ENCODE data around the gene MAGIX.
A peak's percentile ranks its signal among the peaks of the same experiment; 100 is the strongest.

The MAGIX gene

DNA sequence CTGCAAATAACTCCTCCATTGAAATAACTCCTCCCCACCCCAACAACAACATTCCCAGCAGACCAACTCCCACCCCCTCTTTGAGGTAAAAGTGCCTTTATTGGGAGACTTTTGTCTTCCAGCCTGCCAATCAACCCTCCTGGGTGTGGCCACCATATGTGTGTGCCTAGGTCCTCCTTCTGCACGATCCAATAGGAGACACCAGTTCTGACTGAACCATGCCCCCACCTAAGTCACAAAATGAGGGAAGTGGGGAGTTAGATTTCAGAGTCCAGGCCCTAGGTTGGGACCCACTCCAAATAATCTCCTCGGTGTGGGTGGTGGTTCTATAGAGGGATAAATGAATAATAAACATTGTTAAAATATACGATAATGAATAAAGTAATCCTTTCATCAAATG, 12.2 kb downstream of the MAGIX start:
- WGBS: no CpG with 5 or more reads among the region's 3 CpGs
- Histone ChIP-seq H3K4me1 (ENCODE audit: insufficient read depth, low read length) (no peaks in the 10 kb centered on the region), H3K27me3 (ENCODE audit: insufficient read depth, low read length) (peaks cover 26% of the 10 kb centered on the region), H3K4me3 (ENCODE audit: low read length) (no peak overlapping the region), H3K36me3 (ENCODE audit: insufficient read depth, low read length) (peaks cover 7% of the 10 kb centered on the region; the same call in 1 of the 2 replicates), H3K9ac (ENCODE audit: low read depth, low read length) (no peak overlapping the region), H3K9me3 (ENCODE audit: insufficient read depth, low read depth, low read length) (no peaks in the 10 kb centered on the region), H3K27ac (ENCODE audit: low read depth, low read length) (no peak overlapping the region)

DNA sequence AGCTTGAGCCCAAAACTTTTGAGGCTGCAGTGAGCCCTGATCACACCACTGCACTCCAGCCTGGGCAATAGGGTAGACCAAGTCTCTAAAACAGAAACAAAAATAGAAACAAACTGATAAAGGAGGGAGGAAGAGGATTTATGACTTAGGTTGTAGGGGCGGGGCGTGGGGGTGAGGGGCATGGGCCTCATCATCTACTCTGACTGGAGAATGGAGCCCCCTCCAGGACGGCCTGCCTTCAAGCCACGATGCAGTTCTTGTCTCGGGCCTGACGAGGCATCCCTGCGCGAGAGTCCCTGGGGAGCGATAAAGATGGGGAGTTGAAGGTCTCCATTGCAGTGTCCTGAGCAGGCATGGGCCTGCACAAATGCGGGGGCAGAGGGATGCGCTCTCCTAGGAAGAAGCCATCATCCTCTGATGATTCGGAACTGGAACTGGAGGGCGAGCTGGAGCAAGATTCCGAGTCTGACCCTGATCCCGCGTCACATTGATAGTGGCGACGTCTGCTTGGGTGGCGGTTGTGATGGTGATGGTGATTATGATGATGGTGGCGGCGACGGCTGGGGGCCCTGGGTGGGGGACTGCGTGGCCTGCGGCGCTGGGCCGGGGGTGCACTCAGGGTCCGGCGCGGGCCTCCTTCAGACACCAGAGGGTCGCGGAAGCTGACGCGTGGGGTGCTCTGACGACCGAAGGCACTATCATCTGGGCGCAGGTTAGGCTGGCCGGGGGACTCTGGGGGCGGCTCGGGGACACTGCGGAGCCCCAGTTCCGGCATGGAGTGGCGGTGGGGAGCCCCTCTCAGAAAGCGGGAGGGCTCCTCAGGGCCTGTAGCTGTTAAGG, 13.1 kb downstream of the MAGIX start:
- H3K36me3 ChIP-seq (ENCODE audit: insufficient read depth, low read length): peaks cover 11% of the 10 kb centered on the region
- no peak overlapping the region for H3K9ac ChIP-seq (ENCODE audit: low read depth, low read length)

DNA sequence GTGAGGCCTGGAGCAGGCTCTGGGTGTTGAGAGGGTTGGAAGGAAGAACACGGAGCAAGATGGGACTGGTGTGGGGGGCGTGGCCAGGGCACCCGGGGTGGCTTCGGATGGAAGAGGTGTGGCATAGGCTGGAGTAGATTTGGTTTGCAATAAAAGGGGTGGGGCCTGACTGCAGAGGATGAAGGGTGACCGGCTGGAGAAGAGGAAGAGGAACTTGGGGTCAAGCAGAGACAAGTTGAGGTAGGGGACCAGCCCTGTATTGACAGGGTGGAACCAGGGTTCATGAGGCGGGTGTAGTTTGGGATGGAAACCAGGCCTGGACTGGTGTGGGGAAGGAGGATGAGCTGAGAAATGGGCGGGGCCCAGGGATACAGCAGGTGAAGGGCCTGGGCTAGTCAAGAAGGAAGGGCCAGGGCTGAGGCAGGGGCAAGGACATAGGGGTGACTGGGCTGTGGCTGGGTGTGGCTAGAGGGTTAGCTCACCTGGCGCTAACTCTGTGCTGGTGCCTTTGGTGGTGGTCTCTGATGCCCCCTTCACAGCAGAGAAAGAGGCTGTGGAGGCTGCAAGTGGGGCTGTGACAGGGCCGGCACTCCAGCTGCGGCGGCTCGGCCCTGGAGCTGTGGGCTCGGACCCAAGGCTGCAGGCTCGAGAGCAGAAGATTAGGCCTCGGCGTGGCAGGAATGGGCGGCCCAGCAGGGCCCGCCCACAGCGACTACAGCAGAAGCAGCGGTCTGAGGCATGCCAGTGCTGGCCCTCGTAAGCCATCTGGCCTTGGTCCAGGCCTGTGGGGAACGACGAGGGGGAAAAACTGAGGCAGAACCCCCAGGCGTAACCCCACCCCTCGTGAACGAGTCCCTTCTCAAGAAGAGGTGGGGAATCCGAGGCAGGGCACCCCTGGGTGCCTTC, 14.1 kb downstream of the MAGIX start:
- Histone ChIP-seq H3K27ac (ENCODE audit: low read depth, low read length) (no peak overlapping the region), H3K4me1 (ENCODE audit: insufficient read depth, low read length) (no peaks in the 10 kb centered on the region), H3K4me3 (ENCODE audit: low read length) (no peak overlapping the region), H3K9ac (ENCODE audit: low read depth, low read length) (no peak overlapping the region), H3K27me3 (ENCODE audit: insufficient read depth, low read length) (peaks cover 18% of the 10 kb centered on the region), H3K9me3 (ENCODE audit: insufficient read depth, low read depth, low read length) (no peaks in the 10 kb centered on the region), H3K36me3 (ENCODE audit: insufficient read depth, low read length) (peaks cover 15% of the 10 kb centered on the region)
- 90% methylated on average over 27 of the region's 27 CpGs for WGBS

More for the DNA sequence above, 13.1 kb downstream of the MAGIX start:
- Histone ChIP-seq H3K27me3 (ENCODE audit: insufficient read depth, low read length) (peaks cover 26% of the 10 kb centered on the region), H3K9me3 (ENCODE audit: insufficient read depth, low read depth, low read length) (no peaks in the 10 kb centered on the region), H3K27ac (ENCODE audit: low read depth, low read length) (no peak overlapping the region), H3K4me1 (ENCODE audit: insufficient read depth, low read length) (no peaks in the 10 kb centered on the region), H3K4me3 (ENCODE audit: low read length) (no peak overlapping the region)
- 93% methylated on average over 42 of the region's 43 CpGs for WGBS

DNA sequence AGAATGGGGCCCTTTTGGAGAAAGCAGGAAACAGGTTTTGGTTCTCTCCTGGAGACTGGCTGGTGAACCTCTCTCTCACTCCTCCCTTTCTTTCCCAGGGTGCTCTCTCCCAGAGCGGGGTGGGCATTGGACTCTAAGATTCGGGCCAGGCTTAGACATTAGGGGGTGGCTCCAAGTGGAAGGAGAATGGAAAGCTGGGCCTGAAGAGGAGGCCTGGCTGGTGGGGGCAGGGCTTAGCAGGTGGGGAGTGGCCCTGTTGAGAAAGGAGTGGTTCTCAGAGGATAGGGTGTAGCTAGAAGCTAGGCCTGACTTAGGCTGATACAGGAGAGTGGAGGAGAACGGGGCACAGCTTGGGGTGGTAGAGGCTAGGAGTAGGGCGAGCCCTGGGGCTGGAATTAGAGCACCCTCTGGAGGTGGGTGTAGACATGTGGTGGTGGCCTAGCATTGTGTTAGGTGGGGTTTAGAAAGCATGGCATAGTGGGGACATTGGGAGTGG, 14.8 kb downstream of the MAGIX start:
- no peak overlapping the region for H3K9ac ChIP-seq (ENCODE audit: low read depth, low read length)
- H3K9me3 ChIP-seq (ENCODE audit: insufficient read depth, low read depth, low read length): no peaks in the 10 kb centered on the region
- H3K27me3 ChIP-seq (ENCODE audit: insufficient read depth, low read length): peaks cover 11% of the 10 kb centered on the region; the same call in 1 of the 2 replicates
- no peak overlapping the region for H3K4me3 ChIP-seq (ENCODE audit: low read length)
- H3K27ac ChIP-seq (ENCODE audit: low read depth, low read length): no peak overlapping the region
- 91% methylated on average over 4 of the region's 4 CpGs for WGBS
- no peaks in the 10 kb centered on the region for H3K4me1 ChIP-seq (ENCODE audit: insufficient read depth, low read length)
- peaks cover 17% of the 10 kb centered on the region for H3K36me3 ChIP-seq (ENCODE audit: insufficient read depth, low read length)

DNA sequence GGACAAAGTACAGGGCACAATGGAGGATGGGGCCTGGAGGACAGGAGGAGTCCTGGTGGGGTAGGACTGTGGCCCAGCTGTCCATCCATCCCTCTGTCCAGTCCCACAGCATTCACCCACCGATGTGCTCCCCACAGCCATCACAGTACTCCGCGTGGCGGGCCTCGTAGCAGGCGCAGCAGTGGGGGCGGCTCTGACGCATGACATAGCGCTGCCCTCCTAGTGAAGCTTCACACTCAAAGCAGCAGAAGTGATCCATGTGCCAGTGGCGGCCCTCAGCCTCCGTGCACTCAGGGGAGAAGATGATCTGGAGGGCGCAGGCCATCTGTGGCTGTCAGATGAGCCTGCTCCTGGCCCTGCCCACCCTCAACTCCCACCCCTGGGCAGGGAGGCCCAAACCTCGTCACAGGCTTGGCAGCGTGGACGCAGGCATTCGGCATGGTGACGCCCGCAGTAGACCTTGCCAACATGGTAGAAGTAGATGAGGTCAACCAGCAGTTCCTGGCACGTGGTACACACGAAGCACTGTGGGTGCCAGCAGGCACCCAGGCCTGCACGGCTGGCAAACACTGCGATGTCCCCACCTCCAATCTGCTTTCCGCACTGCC, 15.4 kb downstream of the MAGIX start:
- Histone ChIP-seq H3K9me3 (ENCODE audit: insufficient read depth, low read depth, low read length) (no peaks in the 10 kb centered on the region), H3K27me3 (ENCODE audit: insufficient read depth, low read length) (peaks cover 5% of the 10 kb centered on the region; the same call in 1 of the 2 replicates), H3K27ac (ENCODE audit: low read depth, low read length) (no peak overlapping the region), H3K36me3 (ENCODE audit: insufficient read depth, low read length) (peaks cover 20% of the 10 kb centered on the region), H3K4me3 (ENCODE audit: low read length) (no peak overlapping the region), H3K9ac (ENCODE audit: low read depth, low read length) (no peak overlapping the region), H3K4me1 (ENCODE audit: insufficient read depth, low read length) (no peaks in the 10 kb centered on the region)
- 94% methylated on average over 23 of the region's 23 CpGs for WGBS

DNA sequence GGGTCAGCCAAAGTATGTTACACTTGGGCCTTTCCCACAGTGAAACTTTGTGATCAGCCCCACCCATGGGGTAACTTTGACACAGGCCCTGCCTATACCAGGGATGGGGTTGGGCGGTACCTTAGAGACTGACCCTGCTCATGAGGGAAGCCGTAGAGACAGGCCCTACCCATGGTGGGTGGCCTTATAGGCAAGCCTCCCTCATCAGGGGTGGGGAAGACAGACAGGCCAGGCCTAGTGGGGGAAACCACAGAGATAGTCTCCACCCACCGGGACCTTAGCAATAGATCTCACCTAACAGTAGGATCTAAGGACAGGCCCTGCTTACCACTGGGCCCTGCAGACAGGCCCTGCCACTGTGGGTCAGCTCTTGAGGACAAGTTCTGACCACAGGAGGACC, 16.0 kb downstream of the MAGIX start:
- WGBS: 95% methylated on average over 3 of the region's 3 CpGs

DNA sequence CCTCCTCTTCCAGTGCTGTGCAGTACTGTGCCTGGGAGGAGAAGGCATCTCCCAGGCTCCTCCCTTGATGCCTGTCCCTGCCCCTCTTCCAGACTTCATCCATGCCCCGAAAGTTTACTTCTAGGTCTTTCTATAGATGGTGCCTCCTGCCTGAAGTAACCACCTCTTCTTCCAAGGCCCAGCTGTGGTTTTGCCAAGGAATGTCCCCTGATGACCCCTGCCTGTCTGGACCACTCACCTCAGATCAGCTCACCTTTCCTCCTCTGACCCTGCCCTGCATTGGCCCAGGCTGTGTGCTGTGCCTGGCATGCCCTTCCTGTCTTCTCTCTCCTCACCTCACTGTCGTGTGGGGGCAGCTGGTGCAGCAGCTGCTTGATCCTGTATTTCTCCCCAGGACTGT, 16.8 kb downstream of the MAGIX start:
- Histone ChIP-seq H3K36me3 (ENCODE audit: insufficient read depth, low read length) (peaks cover 27% of the 10 kb centered on the region), H3K9me3 (ENCODE audit: insufficient read depth, low read depth, low read length) (no peaks in the 10 kb centered on the region), H3K27ac (ENCODE audit: low read depth, low read length) (no peak overlapping the region), H3K4me1 (ENCODE audit: insufficient read depth, low read length) (no peaks in the 10 kb centered on the region; the same call in 1 of the 2 replicates), H3K9ac (ENCODE audit: low read depth, low read length) (no peak overlapping the region), H3K27me3 (ENCODE audit: insufficient read depth, low read length) (no peaks in the 10 kb centered on the region), H3K4me3 (ENCODE audit: low read length) (no peak overlapping the region)
- 86% methylated on average over 2 of the region's 2 CpGs for WGBS

More for the DNA sequence above, 16.0 kb downstream of the MAGIX start:
- Histone ChIP-seq H3K27me3 (ENCODE audit: insufficient read depth, low read length) (no peaks in the 10 kb centered on the region), H3K27ac (ENCODE audit: low read depth, low read length) (no peak overlapping the region), H3K4me3 (ENCODE audit: low read length) (no peak overlapping the region), H3K9me3 (ENCODE audit: insufficient read depth, low read depth, low read length) (no peaks in the 10 kb centered on the region), H3K9ac (ENCODE audit: low read depth, low read length) (no peak overlapping the region), H3K36me3 (ENCODE audit: insufficient read depth, low read length) (peaks cover 26% of the 10 kb centered on the region), H3K4me1 (ENCODE audit: insufficient read depth, low read length) (no peaks in the 10 kb centered on the region)

DNA sequence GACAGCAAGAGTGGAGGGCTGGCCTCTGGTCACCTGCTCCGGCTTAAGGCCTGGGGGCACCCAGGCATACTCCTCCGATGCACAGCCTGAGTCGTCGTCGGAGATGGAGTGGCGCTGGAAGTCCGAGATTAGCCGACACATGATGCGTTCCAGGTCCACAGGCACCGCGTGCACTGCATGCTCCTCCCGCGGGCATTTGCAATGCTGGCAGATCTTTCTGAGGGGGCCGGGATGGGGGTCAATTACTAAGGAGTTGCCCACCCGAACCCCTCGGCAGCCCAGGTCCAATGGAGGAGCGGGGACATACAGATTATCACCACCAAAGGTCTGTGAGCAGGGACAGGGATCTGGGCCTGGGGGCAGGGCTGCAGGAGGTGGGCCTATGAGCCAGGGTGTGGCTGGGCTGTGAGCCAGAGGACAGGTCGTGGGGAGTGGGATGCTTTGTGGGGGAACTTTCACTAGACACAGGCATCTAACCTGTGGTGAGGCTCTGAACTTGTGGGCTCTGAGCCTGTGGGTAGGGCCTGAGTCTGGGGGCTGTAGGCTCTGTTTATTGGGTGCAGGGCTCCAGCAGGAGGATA, 21.2 kb downstream of the MAGIX start:
- H3K36me3 ChIP-seq (ENCODE audit: insufficient read depth, low read length): peaks cover 22% of the 10 kb centered on the region
- no peaks in the 10 kb centered on the region for H3K27me3 ChIP-seq (ENCODE audit: insufficient read depth, low read length)
- H3K4me3 ChIP-seq (ENCODE audit: low read length): peak overlapping the region; percentile 30
- H3K4me1 ChIP-seq (ENCODE audit: insufficient read depth, low read length): no peaks in the 10 kb centered on the region; the same call in 1 of the 2 replicates
- WGBS: 91% methylated on average over 18 of the region's 18 CpGs
- H3K9ac ChIP-seq (ENCODE audit: low read depth, low read length): no peak overlapping the region
- H3K9me3 ChIP-seq (ENCODE audit: insufficient read depth, low read depth, low read length): no peaks in the 10 kb centered on the region
- H3K27ac ChIP-seq (ENCODE audit: low read depth, low read length): peak overlapping the region; percentile 30; the same call in 1 of the 2 replicates

DNA sequence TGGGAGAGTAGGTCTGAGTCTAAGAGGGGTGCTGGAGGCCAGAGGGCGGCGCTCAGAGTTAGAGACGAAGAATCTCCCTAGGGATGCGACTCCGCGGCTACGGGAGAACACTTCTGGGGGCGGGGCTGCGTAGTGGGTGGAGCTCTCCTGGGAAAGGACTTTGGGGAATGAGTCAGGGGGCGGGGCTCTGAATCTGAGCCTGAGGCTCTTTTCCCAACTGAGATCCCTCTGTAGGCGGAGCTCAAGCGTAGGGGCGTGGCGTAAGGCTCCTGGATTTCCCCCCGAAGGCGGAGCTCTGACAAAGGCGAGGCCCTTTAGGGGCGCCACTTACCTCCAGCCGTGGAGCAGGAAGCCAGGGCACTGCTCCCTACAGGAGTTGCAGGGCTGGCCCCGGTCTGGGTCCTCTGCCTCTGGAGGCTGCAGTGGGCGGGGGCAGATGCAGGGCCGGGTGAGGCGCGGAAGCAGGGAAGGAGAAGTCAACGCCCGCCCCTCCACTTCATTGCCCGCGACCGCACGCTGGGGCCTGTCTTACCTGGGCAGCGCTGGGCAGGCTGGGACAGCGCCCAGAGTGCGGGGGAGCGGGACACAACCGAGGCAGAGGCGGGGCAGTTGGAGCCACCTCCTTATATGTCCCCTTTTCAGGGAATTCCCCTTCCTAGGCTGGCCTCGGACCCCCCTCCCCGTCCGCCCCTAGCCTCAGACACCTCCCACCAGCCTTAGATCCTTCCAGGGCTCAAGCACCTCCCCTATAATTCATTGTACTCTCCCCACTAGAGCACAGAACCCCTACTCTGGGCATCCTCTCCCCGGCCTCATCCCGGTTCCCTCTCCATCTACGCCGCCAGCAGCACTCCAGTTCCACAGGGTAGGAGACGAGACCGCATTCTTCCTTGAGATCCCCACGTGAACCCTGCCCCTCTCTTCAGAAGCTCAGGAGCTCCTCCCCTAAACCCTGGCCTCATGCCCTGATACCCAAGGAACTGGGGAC, 22.0 kb downstream of the MAGIX start:
- no peaks in the 10 kb centered on the region for H3K27me3 ChIP-seq (ENCODE audit: insufficient read depth, low read length)
- WGBS: 3% methylated on average over 46 of the region's 46 CpGs
- peak overlapping the region; percentile 67 for H3K4me3 ChIP-seq (ENCODE audit: low read length)
- H3K9me3 ChIP-seq (ENCODE audit: insufficient read depth, low read depth, low read length): no peaks in the 10 kb centered on the region
- H3K27ac ChIP-seq (ENCODE audit: low read depth, low read length): peak overlapping the region; percentile 73; the same call in 1 of the 2 replicates
- H3K9ac ChIP-seq (ENCODE audit: low read depth, low read length): no peak overlapping the region
- H3K36me3 ChIP-seq (ENCODE audit: insufficient read depth, low read length): peaks cover 20% of the 10 kb centered on the region
- no peaks in the 10 kb centered on the region; the same call in 1 of the 2 replicates for H3K4me1 ChIP-seq (ENCODE audit: insufficient read depth, low read length)
